Skin of body (tissue), 2 donors: Measurements from ENCODE around the gene SERHL2. TPM values are rescaled to one million over a fixed set of nuclear protein-coding genes. Genes with fewer than 3 reads are reported as not detected.
"Not testable (repeated sequence)": the region's sequence is repeated elsewhere in the genome, so short reads cannot be mapped to it uniquely, and the experiment has no call there.

Source experiments
- DNase-seq: peaks from one replicate; lab custom pipeline; 2025; lab: John Stamatoyannopoulos, UW
- total RNA-seq: library from RNA; depleted of rRNA; stranded (reverse); fragments of >200 nt; gene quantifications from one replicate; pipeline ENCODE4 v1.2.3, GENCODE V29; 2014

SERHL2 gene
- total RNA-seq, 1 donor from 2014 or later, result 3.1 TPM

- DNase-seq, result not testable (repeated sequence)
Observed at GRCh38 chr22:42574046-42574445, 20.3 kb downstream of the SERHL2 start.

GRCh38 chr22:42574468-42574867 lies 20.7 kb downstream of the SERHL2 start:
- DNase-seq, result not testable (repeated sequence)

GRCh38 chr22:42575996-42576574 lies 22.3 kb downstream of the SERHL2 start:
- DNase-seq, result not testable (repeated sequence)

GRCh38 chr22:42577141-42577540 lies 23.4 kb downstream of the SERHL2 start:
- not testable (repeated sequence) for DNase-seq

- no peak for DNase-seq
Observed at GRCh38 chr22:42577623-42578240, 24.0 kb downstream of the SERHL2 start.

- not testable (repeated sequence) for DNase-seq
Observed at GRCh38 chr22:42580040-42580439, 26.3 kb downstream of the SERHL2 start.

GRCh38 chr22:42581194-42581761 lies 27.5 kb downstream of the SERHL2 start:
- DNase-seq, result not testable (repeated sequence)

- DNase-seq, result peak; percentile 28
Observed at GRCh38 chr22:42581762-42582716, 28.3 kb downstream of the SERHL2 start.

GRCh38 chr22:42582987-42583386 lies 29.2 kb downstream of the SERHL2 start:
- DNase-seq, result no peak

GRCh38 chr22:42584364-42584940 lies 30.7 kb downstream of the SERHL2 start:
- DNase-seq, result no peak

- DNase-seq, result no peak
Observed at GRCh38 chr22:42585096-42585495, 31.3 kb downstream of the SERHL2 start.

GRCh38 chr22:42586381-42586780 lies 32.6 kb downstream of the SERHL2 start:
- no peak for DNase-seq

GRCh38 chr22:42587588-42588175 lies 33.9 kb downstream of the SERHL2 start:
- DNase-seq, result no peak

- DNase-seq, result no peak
Observed at GRCh38 chr22:42591987-42592386, 38.2 kb downstream of the SERHL2 start.

- no peak for DNase-seq
Observed at GRCh38 chr22:42595434-42595833, 41.7 kb downstream of the SERHL2 start.

- DNase-seq, result no peak
Observed at GRCh38 chr22:42596336-42596735, 42.6 kb downstream of the SERHL2 start.

- no peak for DNase-seq
Observed at GRCh38 chr22:42596863-42597530, 43.2 kb downstream of the SERHL2 start.

- DNase-seq, result no peak
Observed at GRCh38 chr22:42601879-42602465, 48.2 kb downstream of the SERHL2 start.

- DNase-seq, result no peak
Observed at GRCh38 chr22:42602470-42602869, 48.7 kb downstream of the SERHL2 start.

GRCh38 chr22:42603427-42603826 lies 49.7 kb downstream of the SERHL2 start:
- no peak for DNase-seq
